Lung (tissue), 12 donors: ENCODE measurements around the gene TAF1B. TPM values are rescaled to one million over a fixed set of nuclear protein-coding genes. Genes with fewer than 3 reads are reported as not detected.

Experiments
- ATAC-seq: fragments of 200-7000 bp; cut with Tn5 transposase; one replicate; pipeline ENCODE4 v1.9.1; 2020; ENCODE audit warnings: moderate number of reproducible peaks; ENCODE audit not compliant: insufficient read depth, low FRiP score
- DNase-seq, 3 donors: peaks; one replicate each; pipeline ENCODE4 v3.0.0-alpha.2; 2013 to 2017
- H3K27ac ChIP-seq, 2 donors: one replicate each; pipeline ENCODE4 v1.5.1; 2013; ENCODE audit warnings: mild to moderate bottlenecking in 2 of 2, moderate library complexity in 2 of 2, control low read depth in 1 of 2, inconsistent platforms in 1 of 2, low read depth in 1 of 2, low read length in 1 of 2
- H3K27me3 ChIP-seq, 3 donors: one replicate each; pipeline ENCODE4 v1.5.1; 2013; ENCODE audit warnings: low read length in 2 of 3; ENCODE audit not compliant: control insufficient read depth in 3 of 3, insufficient read depth in 3 of 3
- H3K36me3 ChIP-seq, 4 donors: one replicate each; pipeline ENCODE4 v1.5.1; 2013; ENCODE audit warnings: low read length in 4 of 4, mild to moderate bottlenecking in 1 of 4, moderate library complexity in 1 of 4; ENCODE audit not compliant: control insufficient read depth in 4 of 4, insufficient read depth in 4 of 4
- H3K4me1 ChIP-seq, 5 donors: one replicate each; pipeline ENCODE4 v1.5.1; 2013; ENCODE audit warnings: low read length in 5 of 5, mild to moderate bottlenecking in 2 of 5, moderate library complexity in 1 of 5; ENCODE audit not compliant: control insufficient read depth in 5 of 5, insufficient read depth in 5 of 5
- H3K4me3 ChIP-seq: one replicate; pipeline ENCODE4 v1.5.1; 2013; ENCODE audit warnings: mild to moderate bottlenecking, control low read depth, moderate library complexity
- H3K9ac ChIP-seq, 2 donors: one replicate each; pipeline ENCODE4 v1.5.1; 2013; ENCODE audit warnings: low read length in 2 of 2, control low read depth in 1 of 2; ENCODE audit not compliant: insufficient read depth in 1 of 2
- H3K9me3 ChIP-seq, 4 donors: one replicate each; pipeline ENCODE4 v1.5.1; 2013; ENCODE audit warnings: low read length in 3 of 4, mild to moderate bottlenecking in 1 of 4, moderate library complexity in 1 of 4; ENCODE audit not compliant: control insufficient read depth in 4 of 4, insufficient read depth in 3 of 4
- CTCF ChIP-seq: IDR thresholded peaks from 2 replicates; pipeline ENCODE4 v1.5.1; 2012; ENCODE audit warnings: mild to moderate bottlenecking; ENCODE audit errors: control extremely low read depth, extremely low read depth
- WGBS, 2 donors: extraction: QIAGEN DNeasy Blood & Tissue Kit; methylation state at CpG; one replicate each; pipeline ENCODE4 v1.1.7; 2013; 5-methylcytosine and 5-hydroxymethylcytosine counted together
- polyA plus RNA-seq, 2 donors: library from polyadenylated mRNA; stranded (reverse); fragments of 200-250 nt; gene quantifications; one replicate each; pipeline ENCODE4 v1.2.1, GENCODE V29; 2013
- total RNA-seq, 2 donors: library from RNA; depleted of rRNA in 1 of 2; stranded (reverse); fragments of >200 nt in 1 of 2; gene quantifications; one replicate each; pipeline ENCODE4 v1.2.1, GENCODE V29; 2014 to 2021
- donor health status: control.
- donor health status: control.
- donor health status: Bipolar disorder and iron deficiency.
- donor health status: healthy.
- donor health status: DM: yes; HTN: yes; CAD: no.

Gene TAF1B
- total and polyA plus RNA-seq, 4 donors = 6.1 to 46.3 (median 14.9) TPM

- Histone ChIP-seq H3K9ac (no peak overlapping the region), H3K27ac (no peak overlapping the region), H3K36me3 (no peaks in the 10 kb centered on the region), H3K4me3 (no peak overlapping the region), H3K27me3 (no peaks in the 10 kb centered on the region), H3K4me1 (peaks cover 0 to 11% (median 8%) of the 10 kb centered on the region in 5 donors), H3K9me3 (no peaks in the 10 kb centered on the region)
- ATAC-seq = no peak
- 91 to 92% methylated on average over 27 of the region's 27 CpGs for WGBS, 2 donors
- no peak for TF ChIP-seq CTCF
- DNase-seq = no peak
These were observed 31.4 kb upstream of the TAF1B start for GRCh38 chr2:9811679-9812511.

- Histone ChIP-seq H3K9me3 (no peaks in the 10 kb centered on the region), H3K27ac (no peak overlapping the region), H3K9ac (no peak overlapping the region), H3K4me1 (peaks cover 0 to 11% (median 7%) of the 10 kb centered on the region in 5 donors), H3K27me3 (no peaks in the 10 kb centered on the region), H3K36me3 (no peaks in the 10 kb centered on the region), H3K4me3 (no peak overlapping the region)
- ATAC-seq (no peak), DNase-seq (no peak)
- 66 to 78% methylated on average over 10 of the region's 10 CpGs for WGBS, 2 donors
- no peak for TF ChIP-seq CTCF
These were observed 30.3 kb upstream of the TAF1B start for GRCh38 chr2:9812945-9813311.

GRCh38 chr2:9813312-9814128 is 29.8 kb upstream of the TAF1B start:
- Histone ChIP-seq H3K4me1 (peaks cover 0 to 11% (median 7%) of the 10 kb centered on the region in 5 donors), H3K9me3 (no peaks in the 10 kb centered on the region), H3K4me3 (no peak overlapping the region), H3K9ac (no peak overlapping the region), H3K36me3 (no peaks in the 10 kb centered on the region), H3K27me3 (no peaks in the 10 kb centered on the region), H3K27ac (no peak overlapping the region)
- TF ChIP-seq CTCF = peak; percentile 72
- ATAC-seq (peak; percentile 81), DNase-seq (peak; percentile 73 to 78 (median 77))
- WGBS, 2 donors = 15 to 21% methylated on average over 24 of the region's 24 CpGs
